CD4-positive, CD25-positive, alpha-beta regulatory T cell (primary cell): ENCODE results near the gene PAK2. TPM values are rescaled to one million over a fixed set of nuclear protein-coding genes. Genes with fewer than 3 reads are reported as not detected.
"Not testable (repeated sequence)": the region's sequence is repeated elsewhere in the genome, so short reads cannot be mapped to it uniquely, and the experiment has no call there.

ENCODE experiments used
- ATAC-seq, 2 donors: fragments of 150-1000 bp; cut with Tn5 transposase; one replicate each; pipeline ENCODE4 v1.10.0; 2021; ENCODE audit warnings: low read depth in 2 of 2, moderate number of reproducible peaks in 2 of 2, moderate library complexity in 1 of 2
- DNase-seq, 3 donors: peaks; one replicate each; pipeline versions ENCODE4 v3.0.0 to v3.0.0-alpha.2; 2012 to 2022; ENCODE audit warnings: mixed read lengths in 1 of 3
- H3K27ac ChIP-seq: one replicate; pipeline ENCODE4 v1.7.0; 2013; ENCODE audit warnings: mild to moderate bottlenecking, low read length; ENCODE audit not compliant: insufficient read depth, poor library complexity, severe bottlenecking
- H3K27me3 ChIP-seq: one replicate; pipeline ENCODE4 v1.7.0; 2013; ENCODE audit warnings: low read length; ENCODE audit not compliant: control insufficient read depth, insufficient read depth
- H3K36me3 ChIP-seq: one replicate; pipeline ENCODE4 v1.7.0; 2013; ENCODE audit warnings: mild to moderate bottlenecking, low read length, moderate library complexity; ENCODE audit not compliant: control insufficient read depth, insufficient read depth
- H3K4me1 ChIP-seq: 2 replicates; pipeline ENCODE4 v1.7.0; 2013; ENCODE audit warnings: mild to moderate bottlenecking, low read length; ENCODE audit not compliant: insufficient read depth, control insufficient read depth, poor library complexity, severe bottlenecking
- H3K4me3 ChIP-seq: one replicate; pipeline ENCODE4 v1.7.0; 2013; ENCODE audit warnings: low read depth, mild to moderate bottlenecking, low read length, moderate library complexity
- H3K9me3 ChIP-seq, 2 experiments: 1 replicate in 1 of 2; 2 replicates in 1 of 2; pipeline ENCODE4 v1.7.0; 2013; ENCODE audit warnings: low read length in 2 of 2, mild to moderate bottlenecking in 1 of 2, moderate library complexity in 1 of 2; ENCODE audit not compliant: control insufficient read depth in 2 of 2
- H3K27ac Mint-ChIP-seq, 3 donors: one replicate each; pipeline ENCODE4 v1.8.0; 2020 to 2022; ENCODE audit warnings: mild to moderate bottlenecking in 3 of 3, mixed read lengths in 3 of 3, moderate library complexity in 2 of 3
- H3K27me3 Mint-ChIP-seq: one replicate; pipeline ENCODE4 v1.8.0; 2022; ENCODE audit warnings: mild to moderate bottlenecking, mixed read lengths
- H3K36me3 Mint-ChIP-seq: one replicate; pipeline ENCODE4 v1.8.0; 2020; ENCODE audit warnings: mixed read lengths
- H3K4me1 Mint-ChIP-seq, 4 donors: one replicate each; pipeline ENCODE4 v1.8.0; 2020 to 2022; ENCODE audit warnings: mixed read lengths in 4 of 4, mild to moderate bottlenecking in 1 of 4
- H3K4me3 Mint-ChIP-seq, 4 donors: one replicate each; pipeline ENCODE4 v1.8.0; 2020 to 2022; ENCODE audit warnings: mild to moderate bottlenecking in 4 of 4, mixed read lengths in 4 of 4, moderate library complexity in 3 of 4
- H3K9me3 Mint-ChIP-seq, 7 donors: one replicate each; pipeline ENCODE4 v1.8.0; 2020 to 2022; ENCODE audit warnings: mixed read lengths in 7 of 7, mild to moderate bottlenecking in 3 of 7, moderate library complexity in 2 of 7
- polyA plus RNA-seq, 4 donors: library from polyadenylated mRNA; unstranded; fragments of 300-500 nt; fragmentation: Illumina TruSeq; gene quantifications; one replicate each; pipeline ENCODE4 v1.2.3, GENCODE V29; 2021
- total RNA-seq: library from RNA; stranded (reverse); gene quantifications from one replicate; pipeline ENCODE4 v1.2.3, GENCODE V29; 2022

The PAK2 gene
- total and polyA plus RNA-seq, 5 donors from 2014 or later: 37.5 to 83.7 (median 44.1) TPM

DNA sequence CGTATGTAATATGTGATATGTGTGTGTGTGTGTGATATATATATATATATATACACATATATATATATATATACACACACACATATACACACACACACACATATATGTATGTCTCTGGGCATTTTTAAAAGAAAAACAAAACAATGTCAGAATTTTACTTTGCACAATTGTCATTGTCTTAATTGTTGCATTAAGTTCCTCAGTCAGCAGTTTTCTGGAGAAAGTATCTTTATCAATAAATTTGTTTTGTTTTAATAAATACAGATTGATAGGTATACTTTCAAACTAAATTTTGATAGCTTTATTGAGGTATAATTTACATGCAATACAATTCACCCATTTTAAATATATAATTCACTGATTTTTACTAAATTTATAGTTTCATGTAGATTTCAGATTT lies 65.1 kb downstream of the PAK2 start:
- DNase-seq (no peak), ATAC-seq (no peak)
- Histone ChIP-seq H3K9me3 (no peaks in the 10 kb centered on the region), H3K27ac (no peak overlapping the region), H3K36me3 (peaks cover 66% of the 10 kb centered on the region), H3K4me3 (no peak overlapping the region), H3K4me1 (no peaks in the 10 kb centered on the region), H3K27me3 (no peaks in the 10 kb centered on the region)
- H3K27ac Mint-ChIP-seq: no peak overlapping the region
- H3K4me1 Mint-ChIP-seq: peaks cover 13 to 29% (median 17%) of the 10 kb centered on the region in 4 donors
- H3K9me3 Mint-ChIP-seq: no peaks in the 10 kb centered on the region
- H3K36me3 Mint-ChIP-seq: peaks cover 31% of the 10 kb centered on the region
- H3K4me3 Mint-ChIP-seq: no peak overlapping the region
- H3K27me3 Mint-ChIP-seq: no peaks in the 10 kb centered on the region

DNA sequence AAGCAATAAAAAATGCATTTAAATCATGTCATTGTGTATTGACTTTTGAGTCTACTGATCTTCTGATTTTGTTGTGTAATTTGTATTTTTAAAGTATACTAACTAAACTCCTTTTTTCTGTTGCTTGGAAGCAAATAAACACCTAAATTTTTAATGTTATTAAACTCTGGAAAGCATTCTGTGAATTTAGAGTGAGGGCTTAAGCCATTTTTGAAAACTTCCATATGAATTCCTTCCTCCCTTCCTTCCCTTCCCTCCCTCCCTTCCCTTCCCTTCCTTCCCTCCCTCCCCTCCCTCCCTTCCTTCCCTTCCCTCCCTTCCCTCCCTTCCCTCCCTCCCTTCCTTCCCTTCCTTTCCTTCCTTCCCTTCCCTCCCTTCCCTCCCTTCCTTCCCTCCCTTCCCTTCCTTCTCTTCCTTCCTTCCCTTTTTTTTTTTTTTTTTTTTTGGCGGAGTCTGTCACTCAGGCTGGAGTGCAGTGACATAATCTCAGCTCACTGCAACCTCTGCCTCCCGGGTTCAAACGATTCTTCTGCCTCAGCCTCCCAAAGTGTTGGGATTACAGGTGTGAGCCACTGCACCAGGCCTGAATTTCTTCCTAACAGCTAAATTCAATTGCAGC lies 71.4 kb downstream of the PAK2 start:
- ATAC-seq (no peak), DNase-seq (no peak)
- H3K4me3 Mint-ChIP-seq: no peak overlapping the region
- H3K4me3 ChIP-seq: no peak overlapping the region
- H3K27me3 ChIP-seq: no peaks in the 10 kb centered on the region
- no peak overlapping the region for H3K27ac ChIP-seq
- H3K27ac Mint-ChIP-seq: peak overlapping the region in 1 of 3 donors; percentile 18
- H3K27me3 Mint-ChIP-seq: no peaks in the 10 kb centered on the region
- H3K36me3 ChIP-seq: peaks cover 72% of the 10 kb centered on the region
- peaks cover 50% of the 10 kb centered on the region for H3K36me3 Mint-ChIP-seq
- H3K4me1 Mint-ChIP-seq: peaks cover 0 to 6% (median 1%) of the 10 kb centered on the region in 4 donors
- no peaks in the 10 kb centered on the region for H3K9me3 ChIP-seq
- H3K4me1 ChIP-seq: no peaks in the 10 kb centered on the region
- no peaks in the 10 kb centered on the region for H3K9me3 Mint-ChIP-seq

DNA sequence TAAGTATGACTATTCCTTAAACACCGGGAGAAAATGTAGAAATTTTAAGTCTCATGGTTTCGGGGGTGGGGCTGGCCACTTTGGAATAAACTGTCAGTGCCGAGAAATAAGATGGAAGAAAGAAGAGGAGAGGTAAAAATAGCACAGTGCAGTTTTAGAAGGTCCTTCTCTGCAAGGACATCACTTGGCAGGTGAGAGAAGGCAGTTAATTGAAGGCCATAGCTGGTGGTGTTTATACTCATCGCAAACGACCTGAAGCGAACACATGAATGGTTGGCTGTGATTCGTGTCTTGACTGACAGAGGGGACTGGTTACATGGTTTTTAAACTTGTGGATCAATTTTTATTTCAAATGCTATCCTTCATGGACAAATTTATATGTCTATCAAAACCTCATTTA lies 73.2 kb downstream of the PAK2 start:
- Histone ChIP-seq H3K36me3 (peaks cover 58% of the 10 kb centered on the region), H3K27me3 (no peaks in the 10 kb centered on the region), H3K4me1 (no peaks in the 10 kb centered on the region), H3K27ac (no peak overlapping the region), H3K4me3 (no peak overlapping the region), H3K9me3 (no peaks in the 10 kb centered on the region)
- no peaks in the 10 kb centered on the region for H3K27me3 Mint-ChIP-seq
- DNase-seq: no peak
- no peak overlapping the region for H3K4me3 Mint-ChIP-seq
- H3K36me3 Mint-ChIP-seq: peaks cover 40% of the 10 kb centered on the region
- H3K9me3 Mint-ChIP-seq: no peaks in the 10 kb centered on the region
- peaks cover 0 to 6% (median 1%) of the 10 kb centered on the region in 4 donors for H3K4me1 Mint-ChIP-seq
- H3K27ac Mint-ChIP-seq: peak overlapping the region in 1 of 3 donors; percentile 33
- no peak for ATAC-seq

DNA sequence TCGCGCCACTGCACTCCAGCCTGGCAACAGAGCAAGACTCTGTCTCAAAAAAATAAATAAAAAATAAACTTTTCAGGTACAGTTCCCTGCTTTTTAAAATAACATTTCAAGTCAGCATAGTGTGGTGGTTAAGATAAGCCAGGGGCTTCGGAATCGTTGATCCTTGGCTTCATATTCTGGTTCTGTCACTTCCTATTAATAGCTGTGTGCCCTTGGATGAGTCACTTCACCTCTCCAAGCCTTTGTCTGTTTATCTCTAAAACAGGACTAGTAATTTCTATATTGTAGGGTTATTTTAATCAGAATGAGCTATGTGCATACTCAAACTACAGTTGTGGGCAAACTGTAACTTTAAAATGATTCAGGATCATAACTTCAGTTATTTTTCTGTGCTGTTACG lies 74.2 kb downstream of the PAK2 start:
- H3K27ac ChIP-seq: no peak overlapping the region
- Mint-ChIP-seq H3K27ac (no peak overlapping the region), H3K27me3 (no peaks in the 10 kb centered on the region), H3K4me1 (peaks cover 0 to 5% (median 1%) of the 10 kb centered on the region in 4 donors), H3K36me3 (peaks cover 38% of the 10 kb centered on the region), H3K9me3 (no peaks in the 10 kb centered on the region), H3K4me3 (no peak overlapping the region)
- H3K27me3 ChIP-seq: no peaks in the 10 kb centered on the region
- DNase-seq (no peak), ATAC-seq (no peak)
- no peaks in the 10 kb centered on the region for H3K4me1 ChIP-seq
- no peaks in the 10 kb centered on the region for H3K9me3 ChIP-seq
- H3K36me3 ChIP-seq: peaks cover 63% of the 10 kb centered on the region
- no peak overlapping the region for H3K4me3 ChIP-seq

DNA sequence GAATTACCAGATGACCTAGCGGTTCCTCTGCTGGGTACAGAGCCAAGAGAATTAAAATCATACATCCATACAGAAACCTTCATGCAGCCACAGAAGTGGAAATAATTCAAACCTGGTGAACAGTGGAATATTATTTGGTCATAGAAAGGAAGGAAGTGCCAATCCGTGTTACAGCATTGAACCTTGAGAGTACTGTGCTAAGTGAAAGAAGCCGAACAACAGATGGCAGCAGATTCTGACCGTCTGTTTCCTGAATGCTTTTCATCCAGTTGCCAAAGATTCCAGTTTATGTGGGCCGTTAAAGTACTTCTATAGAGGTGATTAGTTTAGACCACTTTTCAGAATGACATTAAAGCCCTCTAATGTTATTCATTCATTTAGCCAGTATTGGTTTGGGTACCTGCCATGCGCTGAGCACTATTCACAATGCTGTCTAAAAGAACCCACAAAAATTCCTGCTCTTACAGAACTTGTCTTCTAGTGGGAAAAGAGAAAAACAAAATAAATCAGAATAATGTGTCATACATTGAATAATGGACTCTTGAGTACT lies 82.2 kb downstream of the PAK2 start:
- DNase-seq (no peak), ATAC-seq (no peak)
- H3K27ac Mint-ChIP-seq: no peak overlapping the region
- Histone ChIP-seq H3K27me3 (no peaks in the 10 kb centered on the region), H3K9me3 (no peaks in the 10 kb centered on the region), H3K4me3 (no peak overlapping the region), H3K36me3 (peaks cover 86% of the 10 kb centered on the region), H3K27ac (no peak overlapping the region), H3K4me1 (no peaks in the 10 kb centered on the region)
- no peaks in the 10 kb centered on the region for H3K27me3 Mint-ChIP-seq
- H3K36me3 Mint-ChIP-seq: peaks cover 39% of the 10 kb centered on the region
- H3K9me3 Mint-ChIP-seq: no peaks in the 10 kb centered on the region
- peaks cover 0 to 2% (median under 1%) of the 10 kb centered on the region in 4 donors for H3K4me1 Mint-ChIP-seq
- H3K4me3 Mint-ChIP-seq: no peak overlapping the region

DNA sequence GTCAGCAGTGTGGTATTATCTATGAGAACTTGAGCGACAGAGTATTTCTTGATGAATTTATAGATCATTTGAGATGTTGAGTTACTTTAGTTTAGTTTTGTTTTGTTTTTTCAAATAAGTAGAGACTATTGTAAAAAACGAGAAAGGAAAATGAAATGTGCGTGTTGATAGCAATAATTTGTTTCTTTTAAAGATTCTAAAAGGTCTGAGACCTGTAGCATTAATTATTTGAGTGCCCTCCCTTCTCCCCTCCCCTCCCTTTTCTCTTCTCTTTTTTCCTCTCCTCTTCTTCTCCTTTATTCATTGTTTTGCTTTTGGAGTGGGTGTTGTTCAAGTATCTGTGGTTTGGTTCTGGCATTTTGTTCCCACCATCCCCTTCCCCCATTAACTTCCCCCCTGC lies 90.0 kb downstream of the PAK2 start:
- not testable (repeated sequence) for H3K27ac Mint-ChIP-seq, H3K4me1 ChIP-seq, H3K9me3 Mint-ChIP-seq, ATAC-seq, H3K27me3 Mint-ChIP-seq, H3K4me1 Mint-ChIP-seq, DNase-seq, H3K27me3 ChIP-seq, H3K4me3 Mint-ChIP-seq, H3K9me3 ChIP-seq, H3K27ac ChIP-seq, H3K4me3 ChIP-seq
- H3K36me3 Mint-ChIP-seq: peaks cover 14% of the 10 kb centered on the region
- peaks cover 52% of the 10 kb centered on the region for H3K36me3 ChIP-seq

DNA sequence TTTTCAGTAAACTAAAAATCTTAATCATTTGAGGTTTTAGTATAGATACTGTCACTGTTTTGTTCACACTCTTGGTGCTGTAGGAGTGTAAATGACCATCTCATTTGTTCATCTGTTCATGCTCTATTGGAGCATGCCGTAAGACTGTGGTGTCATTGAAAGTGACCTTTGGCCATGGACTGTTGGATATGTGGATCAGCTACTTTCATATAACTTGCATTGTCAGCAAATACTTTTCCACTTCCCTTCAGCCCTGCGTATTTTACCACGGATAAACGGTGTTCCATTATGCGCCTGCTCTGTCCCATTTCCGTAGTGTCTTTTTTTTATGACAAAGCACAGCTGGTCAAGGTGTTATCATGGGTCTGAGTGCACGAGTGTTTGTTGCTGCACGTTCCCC lies 95.4 kb downstream of the PAK2 start:
- Histone ChIP-seq H3K27ac (no peak overlapping the region), H3K36me3 (peaks cover 14% of the 10 kb centered on the region), H3K27me3 (no peaks in the 10 kb centered on the region), H3K4me1 (no peaks in the 10 kb centered on the region), H3K9me3 (no peaks in the 10 kb centered on the region), H3K4me3 (no peak overlapping the region)
- H3K9me3 Mint-ChIP-seq: no peaks in the 10 kb centered on the region
- H3K4me1 Mint-ChIP-seq: peaks cover 0 to 5% (median 2%) of the 10 kb centered on the region in 4 donors
- peak overlapping the region in 1 of 3 donors; percentile 51 for H3K27ac Mint-ChIP-seq
- no peaks in the 10 kb centered on the region for H3K27me3 Mint-ChIP-seq
- ATAC-seq: no peak
- no peak overlapping the region for H3K4me3 Mint-ChIP-seq
- DNase-seq: no peak
- H3K36me3 Mint-ChIP-seq: peaks cover 6% of the 10 kb centered on the region

DNA sequence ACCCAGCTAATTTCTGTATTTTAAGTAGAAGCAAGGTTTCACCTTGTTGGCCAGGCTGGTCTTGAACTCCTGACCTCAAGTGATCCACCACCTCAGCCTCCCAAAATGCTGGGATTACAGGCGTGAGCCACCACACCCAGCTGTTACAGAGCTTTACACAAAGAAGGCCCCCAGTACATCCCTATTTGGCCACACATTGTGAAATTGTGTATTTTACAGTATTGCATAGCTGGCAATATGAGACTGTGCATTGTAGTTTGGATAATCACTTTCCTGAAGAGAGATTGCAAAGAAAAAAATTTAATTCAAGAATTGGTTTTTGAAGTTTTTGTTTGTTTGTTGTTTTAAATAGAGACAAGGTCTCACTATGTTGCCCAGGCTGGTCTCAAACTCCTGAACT lies 97.0 kb downstream of the PAK2 start:
- H3K9me3 ChIP-seq, H3K27ac ChIP-seq, H3K36me3 Mint-ChIP-seq, H3K36me3 ChIP-seq, DNase-seq, H3K27ac Mint-ChIP-seq, H3K27me3 Mint-ChIP-seq, ATAC-seq, H3K9me3 Mint-ChIP-seq, H3K4me3 ChIP-seq, H3K4me3 Mint-ChIP-seq, H3K4me1 Mint-ChIP-seq, H3K27me3 ChIP-seq, H3K4me1 ChIP-seq: not testable (repeated sequence)
